Vagina (tissue), 2 donors: Measurements from ENCODE around the gene PAWR. TPM values are rescaled to one million over a fixed set of nuclear protein-coding genes. Genes with fewer than 3 reads are reported as not detected.

Experiments used
- DNase-seq, 2 donors: peaks; one replicate each; pipeline ENCODE4 v3.0.0-alpha.2; 2017; ENCODE audit errors: extremely low spot score in 2 of 2
- H3K27ac ChIP-seq: fragments of 200-600 bp; sonication (generic); one replicate; pipeline ENCODE4 v1.5.1; 2019
- H3K27me3 ChIP-seq: fragments of 200-600 bp; sonication (generic); one replicate; pipeline ENCODE4 v1.5.1; 2019
- H3K36me3 ChIP-seq, 2 donors: fragments of 200-600 bp; sonication (generic); one replicate each; pipeline ENCODE4 v1.5.1; 2017 to 2019
- H3K4me1 ChIP-seq: fragments of 200-600 bp; sonication (generic); one replicate; pipeline ENCODE4 v1.5.1; 2019
- H3K4me3 ChIP-seq, 2 donors: fragments of 200-600 bp; sonication (generic); 1 replicate in 1 of 2; 2 replicates in 1 of 2; pipeline ENCODE4 v1.5.1; 2016 to 2019
- H3K9me3 ChIP-seq: fragments of 200-600 bp; sonication (generic); one replicate; pipeline ENCODE4 v1.5.1; 2019
- POLR2A ChIP-seq, 2 donors: fragments of 450-650 bp; IDR thresholded peaks; one replicate each; pipeline ENCODE4 v1.6.1; 2017; ENCODE audit warnings: antibody characterized with exemption in 2 of 2, mild to moderate bottlenecking in 2 of 2, moderate library complexity in 2 of 2
- POLR2AphosphoS5 ChIP-seq, 2 donors: sonication (generic); formaldehyde crosslinking; IDR thresholded peaks; one replicate each; pipeline ENCODE4 v1.9.0; 2017; ENCODE audit warnings: antibody characterized with exemption in 2 of 2, mild to moderate bottlenecking in 2 of 2, low read depth in 1 of 2; ENCODE audit not compliant: insufficient read depth in 1 of 2
- intact Hi-C: fragments of 100-400 bp; cut with DNase I; formaldehyde crosslinking; loops from one replicate; pipeline ENCODE4 v1.15.1; 2023
- total RNA-seq: library from RNA; depleted of rRNA; stranded (reverse); fragments of >200 nt; gene quantifications from one replicate; pipeline ENCODE4 v1.2.3, GENCODE V29; 2016
- TF ChIP-seq, protein P1 (sequence below), 3 experiments: fragments of 450-650 bp in 2 of 3; fragments of 200-600 bp in 1 of 3; sonication (generic) in 1 of 3; IDR thresholded peaks; one replicate each; pipeline ENCODE4 v1.5.1; 2017 to 2019; ENCODE audit warnings: antibody characterized with exemption in 3 of 3, mild to moderate bottlenecking in 2 of 3, moderate library complexity in 2 of 3

The PAWR gene
- total RNA-seq, 1 donor from 2014 or later = 103 TPM

DNA sequence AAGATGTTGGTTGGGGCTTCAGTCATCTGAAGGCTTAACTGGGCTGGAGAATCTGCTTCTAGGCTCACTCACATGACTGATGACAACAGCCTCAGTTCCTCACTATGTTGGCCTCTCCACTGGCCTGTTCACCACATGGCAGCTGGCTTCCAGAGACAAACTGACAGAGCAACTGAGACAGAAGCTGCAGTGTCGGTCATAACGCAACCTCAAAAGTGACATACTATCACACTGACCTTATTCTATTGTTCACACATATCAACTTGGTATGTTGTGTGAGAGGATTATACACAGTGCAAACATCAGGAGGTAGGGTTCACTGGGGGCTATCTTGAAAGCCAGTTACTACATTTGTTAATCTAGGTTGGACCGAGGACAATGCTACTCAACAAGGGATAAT lies 92.9 kb downstream of the PAWR start:
- H3K36me3 ChIP-seq = no peaks in the 10 kb centered on the region
- H3K4me3 ChIP-seq = no peak overlapping the region
- no peaks in the 10 kb centered on the region for H3K4me1 ChIP-seq
- TF ChIP-seq, protein P1, sequence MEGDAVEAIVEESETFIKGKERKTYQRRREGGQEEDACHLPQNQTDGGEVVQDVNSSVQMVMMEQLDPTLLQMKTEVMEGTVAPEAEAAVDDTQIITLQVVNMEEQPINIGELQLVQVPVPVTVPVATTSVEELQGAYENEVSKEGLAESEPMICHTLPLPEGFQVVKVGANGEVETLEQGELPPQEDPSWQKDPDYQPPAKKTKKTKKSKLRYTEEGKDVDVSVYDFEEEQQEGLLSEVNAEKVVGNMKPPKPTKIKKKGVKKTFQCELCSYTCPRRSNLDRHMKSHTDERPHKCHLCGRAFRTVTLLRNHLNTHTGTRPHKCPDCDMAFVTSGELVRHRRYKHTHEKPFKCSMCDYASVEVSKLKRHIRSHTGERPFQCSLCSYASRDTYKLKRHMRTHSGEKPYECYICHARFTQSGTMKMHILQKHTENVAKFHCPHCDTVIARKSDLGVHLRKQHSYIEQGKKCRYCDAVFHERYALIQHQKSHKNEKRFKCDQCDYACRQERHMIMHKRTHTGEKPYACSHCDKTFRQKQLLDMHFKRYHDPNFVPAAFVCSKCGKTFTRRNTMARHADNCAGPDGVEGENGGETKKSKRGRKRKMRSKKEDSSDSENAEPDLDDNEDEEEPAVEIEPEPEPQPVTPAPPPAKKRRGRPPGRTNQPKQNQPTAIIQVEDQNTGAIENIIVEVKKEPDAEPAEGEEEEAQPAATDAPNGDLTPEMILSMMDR (IDR thresholded peaks at IDR 0.05) = no peak
- TF ChIP-seq POLR2A (IDR thresholded peaks at IDR 0.05) (no peak), POLR2AphosphoS5 (IDR thresholded peaks at IDR 0.05; ENCODE audit: insufficient read depth in 1 of 2, low read depth in 1 of 2) (no peak)
- no peak overlapping the region for H3K27ac ChIP-seq
- H3K9me3 ChIP-seq = no peaks in the 10 kb centered on the region
- DNase-seq = no peak
- intact Hi-C loops = no loop called here
- no peaks in the 10 kb centered on the region for H3K27me3 ChIP-seq

DNA sequence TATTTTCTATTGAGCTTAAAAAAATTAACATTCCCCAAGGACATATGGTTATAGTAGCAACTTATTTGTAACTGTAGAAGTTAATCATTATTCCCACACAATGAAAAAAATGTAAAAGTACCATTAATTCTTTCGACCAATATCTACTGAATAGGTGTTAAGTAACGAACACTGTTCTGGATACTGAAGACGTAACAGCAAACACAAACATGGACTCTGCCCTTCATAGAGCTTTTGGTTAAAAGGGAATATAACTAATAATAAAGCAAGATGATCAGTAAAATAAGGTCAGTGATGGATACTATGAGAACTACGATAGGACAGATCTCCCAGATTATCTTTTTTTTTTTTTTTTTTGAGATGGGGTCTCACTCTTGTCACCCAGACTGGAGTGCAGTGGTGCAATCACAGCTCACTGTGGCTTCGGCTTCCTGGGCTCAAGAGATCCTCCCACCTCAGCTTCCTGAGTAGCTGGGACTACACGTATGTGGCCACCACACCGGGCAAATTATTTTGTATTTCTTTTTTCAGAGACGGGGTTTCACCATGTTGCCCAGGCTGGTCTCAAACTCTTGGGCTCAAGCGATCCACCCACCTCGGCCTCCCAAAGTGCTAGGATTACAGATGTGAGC lies 93.9 kb downstream of the PAWR start:
- H3K27ac ChIP-seq = no peak overlapping the region
- no peaks in the 10 kb centered on the region for H3K9me3 ChIP-seq
- no peak overlapping the region for H3K4me3 ChIP-seq
- no peaks in the 10 kb centered on the region for H3K27me3 ChIP-seq
- no peaks in the 10 kb centered on the region for H3K4me1 ChIP-seq
- no peaks in the 10 kb centered on the region for H3K36me3 ChIP-seq
- no peak for DNase-seq
- no peak for TF ChIP-seq POLR2A (IDR thresholded peaks at IDR 0.05)
- no peak for TF ChIP-seq POLR2AphosphoS5 (IDR thresholded peaks at IDR 0.05; ENCODE audit: insufficient read depth in 1 of 2, low read depth in 1 of 2)
- intact Hi-C loops = no loop called here

DNA sequence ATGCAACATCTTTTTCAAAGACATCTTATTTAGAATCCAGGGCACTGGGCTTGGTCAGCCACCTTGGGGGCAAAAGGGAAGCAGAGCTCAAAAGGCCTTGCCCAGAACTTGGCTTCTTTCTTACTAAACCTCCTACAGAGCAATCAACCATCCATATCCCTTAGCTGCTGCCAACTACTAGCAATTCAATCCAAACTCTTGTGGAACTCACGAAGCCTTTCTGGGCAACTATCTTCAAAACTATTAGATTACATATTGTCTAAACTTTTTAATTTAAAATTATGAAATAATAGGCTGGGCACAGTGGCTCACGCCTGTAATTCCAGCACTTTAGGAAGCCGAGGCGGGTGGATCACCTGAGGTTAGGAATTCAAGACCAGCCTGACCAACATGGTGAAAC lies 95.5 kb downstream of the PAWR start:
- H3K36me3 ChIP-seq = no peaks in the 10 kb centered on the region
- intact Hi-C loops = no loop called here

GRCh38 chr12:79592865-79593264 lies 97.9 kb downstream of the PAWR start:
- intact Hi-C loops = no loop called here
- TF ChIP-seq, protein P1 (IDR thresholded peaks at IDR 0.05) = no peak
- TF ChIP-seq POLR2A (IDR thresholded peaks at IDR 0.05) = no peak
- TF ChIP-seq POLR2AphosphoS5 (IDR thresholded peaks at IDR 0.05; ENCODE audit: insufficient read depth in 1 of 2, low read depth in 1 of 2) = no peak
- Histone ChIP-seq H3K9me3 (no peaks in the 10 kb centered on the region), H3K27me3 (no peaks in the 10 kb centered on the region), H3K4me3 (no peak overlapping the region), H3K27ac (no peak overlapping the region), H3K4me1 (no peaks in the 10 kb centered on the region), H3K36me3 (no peaks in the 10 kb centered on the region)
- no peak for DNase-seq

More for the DNA sequence above, 95.5 kb downstream of the PAWR start:
- no peaks in the 10 kb centered on the region for H3K27me3 ChIP-seq
- no peaks in the 10 kb centered on the region for H3K9me3 ChIP-seq
- no peaks in the 10 kb centered on the region for H3K4me1 ChIP-seq
- TF ChIP-seq, protein P1 (IDR thresholded peaks at IDR 0.05) = no peak
- TF ChIP-seq POLR2A (IDR thresholded peaks at IDR 0.05) (no peak), POLR2AphosphoS5 (IDR thresholded peaks at IDR 0.05; ENCODE audit: insufficient read depth in 1 of 2, low read depth in 1 of 2) (no peak)
- H3K27ac ChIP-seq = no peak overlapping the region
- no peak for DNase-seq
- H3K4me3 ChIP-seq = no peak overlapping the region

DNA sequence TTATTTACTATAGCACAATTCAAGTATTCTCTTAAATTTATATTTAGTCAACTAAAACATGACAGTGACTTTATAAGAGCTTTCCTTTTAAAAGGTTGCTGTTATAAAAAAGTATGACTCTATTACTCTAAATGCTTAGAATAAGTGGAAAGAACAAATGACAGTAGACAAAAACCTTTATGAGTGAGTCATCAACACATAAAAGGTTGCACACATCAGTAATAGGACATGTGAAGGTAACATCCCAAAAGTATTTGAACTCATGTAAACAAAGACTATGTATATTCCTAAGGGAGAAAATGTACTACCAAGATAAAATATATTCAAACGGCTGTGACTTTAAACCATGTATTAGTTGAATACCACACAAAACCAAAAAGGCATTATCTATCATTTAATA lies 98.8 kb downstream of the PAWR start:
- H3K27ac ChIP-seq = no peak overlapping the region
- no peak overlapping the region for H3K4me3 ChIP-seq
- no peak for DNase-seq
- no peaks in the 10 kb centered on the region for H3K9me3 ChIP-seq
- TF ChIP-seq, protein P1 (IDR thresholded peaks at IDR 0.05) = no peak
- TF ChIP-seq POLR2AphosphoS5 (IDR thresholded peaks at IDR 0.05; ENCODE audit: insufficient read depth in 1 of 2, low read depth in 1 of 2) = no peak
- TF ChIP-seq POLR2A (IDR thresholded peaks at IDR 0.05) = no peak
- no peaks in the 10 kb centered on the region for H3K27me3 ChIP-seq
- no peaks in the 10 kb centered on the region for H3K4me1 ChIP-seq
- no peaks in the 10 kb centered on the region for H3K36me3 ChIP-seq
- intact Hi-C loops = no loop called here
